Measurements from ENCODE around the gene FAM111B. TPM values are rescaled to one million over a fixed set of nuclear protein-coding genes. Genes with fewer than 3 reads are reported as not detected.

FAM111B gene
- polyA plus RNA-seq, 1 of the 3 experiments (the other 2 are of a cell fraction) = 0.94 TPM

DNA sequence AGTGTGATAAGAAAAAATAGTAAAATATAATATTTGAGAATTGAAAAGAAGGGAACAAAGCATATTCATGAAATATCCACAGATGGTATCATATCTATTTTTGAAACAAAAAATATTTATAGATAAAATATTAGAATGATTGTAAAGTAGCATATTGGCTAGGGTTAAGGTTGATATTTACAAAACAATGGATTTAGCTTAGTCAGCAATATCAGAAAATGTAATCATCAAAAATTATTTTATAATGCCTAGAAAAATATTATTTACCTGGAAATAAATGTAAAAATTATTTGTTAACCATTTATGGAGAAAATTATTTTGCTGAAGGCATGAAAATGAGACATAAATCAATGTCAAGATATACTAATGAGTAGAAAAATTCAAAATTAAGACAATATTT lies 12.8 kb downstream of the FAM111B start:
- CTCF ChIA-PET = interaction anchor here (1.1 to 6.3 kb wide), 3 partner anchors 16 to 107 kb away, joined by 3 to 40 read pairs (median 3); partner anchors contain the start of gene DTX4
- no peaks in the 10 kb centered on the region for H3K4me1 ChIP-seq (ENCODE audit: control insufficient read depth in 1 of 2, insufficient read depth in 2 of 2, low read depth in 1 of 2, low read length in 1 of 2)

More for the DNA sequence above, 12.8 kb downstream of the FAM111B start:
- Histone ChIP-seq H3K27me3 (ENCODE audit: insufficient read depth) (no peaks in the 10 kb centered on the region), H3K9ac (no peak overlapping the region), H3K9me2 (no peaks in the 10 kb centered on the region), H2AFZ (ENCODE audit: low read depth) (no peak overlapping the region), H3K9me3 (0 out of 2 replicates have a peak, but pooled peaks cover 8% of the 10 kb centered on the region), H3K4me2 (no peak overlapping the region), H3K27ac (ENCODE audit: low read depth in 2 of 2, low read length in 1 of 2) (no peak overlapping the region), H3K36me3 (replicated peaks in 1 of 2; ENCODE audit: control insufficient read depth in 1 of 2, insufficient read depth in 2 of 2, low read length in 1 of 2) (peaks cover 2 to 10% of the 10 kb centered on the region in 2 experiments), H3F3A (replicated peaks; ENCODE audit: insufficient read depth) (no peaks in the 10 kb centered on the region), H4K20me1 (ENCODE audit: insufficient read depth) (no peaks in the 10 kb centered on the region), H3K4me3 (ENCODE audit: low read depth in 2 of 2, low read length in 1 of 2) (no peak overlapping the region), H3K79me2 (ENCODE audit: insufficient read depth) (no peaks in the 10 kb centered on the region)
- DNase-seq = no peak
- POLR2A ChIA-PET = no interaction called here
- TF ChIP-seq NFIC (IDR thresholded peaks at IDR 0.05; ENCODE audit: borderline replicate concordance) (no peak), FOXM1 (IDR thresholded peaks at IDR 0.05; ENCODE audit: low read depth) (no peak), JUND (IDR thresholded peaks at IDR 0.05) (no peak), FOXJ3 (CRISPR knock-in tag; IDR thresholded peaks at IDR 0.05) (no peak), EP300 (IDR thresholded peaks at IDR 0.05; ENCODE audit: borderline replicate concordance in 1 of 2, low read depth in 1 of 2, low read length in 1 of 2) (no peak), GATA2 (CRISPR knock-in tag; IDR thresholded peaks at IDR 0.05) (no peak), ELF1 (IDR thresholded peaks at IDR 0.05) (no peak), RAD21 (IDR thresholded peaks at IDR 0.05; ENCODE audit: low read length) (no peak), CTCF (IDR thresholded peaks at IDR 0.05) (no peak)
- TF ChIP-seq, protein P1, sequence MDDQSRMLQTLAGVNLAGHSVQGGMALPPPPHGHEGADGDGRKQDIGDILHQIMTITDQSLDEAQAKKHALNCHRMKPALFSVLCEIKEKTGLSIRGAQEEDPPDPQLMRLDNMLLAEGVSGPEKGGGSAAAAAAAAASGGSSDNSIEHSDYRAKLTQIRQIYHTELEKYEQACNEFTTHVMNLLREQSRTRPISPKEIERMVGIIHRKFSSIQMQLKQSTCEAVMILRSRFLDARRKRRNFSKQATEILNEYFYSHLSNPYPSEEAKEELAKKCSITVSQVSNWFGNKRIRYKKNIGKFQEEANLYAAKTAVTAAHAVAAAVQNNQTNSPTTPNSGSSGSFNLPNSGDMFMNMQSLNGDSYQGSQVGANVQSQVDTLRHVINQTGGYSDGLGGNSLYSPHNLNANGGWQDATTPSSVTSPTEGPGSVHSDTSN (IDR thresholded peaks at IDR 0.05) = no peak
- TF ChIP-seq, protein P2, sequence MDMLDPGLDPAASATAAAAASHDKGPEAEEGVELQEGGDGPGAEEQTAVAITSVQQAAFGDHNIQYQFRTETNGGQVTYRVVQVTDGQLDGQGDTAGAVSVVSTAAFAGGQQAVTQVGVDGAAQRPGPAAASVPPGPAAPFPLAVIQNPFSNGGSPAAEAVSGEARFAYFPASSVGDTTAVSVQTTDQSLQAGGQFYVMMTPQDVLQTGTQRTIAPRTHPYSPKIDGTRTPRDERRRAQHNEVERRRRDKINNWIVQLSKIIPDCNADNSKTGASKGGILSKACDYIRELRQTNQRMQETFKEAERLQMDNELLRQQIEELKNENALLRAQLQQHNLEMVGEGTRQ (IDR thresholded peaks at IDR 0.05; ENCODE audit: borderline replicate concordance, low read depth, low read length) = no peak
